GM18502 (cell line): ENCODE results near the gene DDX50.
"Not testable (repeated sequence)": the region's sequence is repeated elsewhere in the genome, so short reads cannot be mapped to it uniquely, and the experiment has no call there.

Experiments used
- ATAC-seq: cut with Tn5 transposase; IDR thresholded peaks from one replicate; pipeline ENCODE4 v1.9.1; 2021; ENCODE audit warnings: mild to moderate bottlenecking; ENCODE audit not compliant: unreplicated experiment, poor library complexity

Gene DDX50

GRCh38 chr10:68979738-68980137 lies 78.6 kb downstream of the DDX50 start:
- not testable (repeated sequence) for ATAC-seq

- ATAC-seq, result no peak
These were observed 80.0 kb downstream of the DDX50 start for GRCh38 chr10:68981074-68981473.

GRCh38 chr10:68982389-68982788 lies 81.3 kb downstream of the DDX50 start:
- ATAC-seq, result no peak

- no peak for ATAC-seq
These were observed 86.5 kb downstream of the DDX50 start for GRCh38 chr10:68987611-68988010.

- peak; percentile 76 for ATAC-seq
These were observed 87.6 kb downstream of the DDX50 start, which contains the start of gene KIFBP for GRCh38 chr10:68988530-68989316. Gene KIFBP, plus strand, starts transcription at chr10:68988803. Its CDS starts 30 bp downstream, at chr10:68988833.

GRCh38 chr10:68989317-68989990 lies 88.3 kb downstream of the DDX50 start:
- no peak for ATAC-seq

GRCh38 chr10:68992636-68993440 lies 91.7 kb downstream of the DDX50 start:
- no peak for ATAC-seq
